ENCODE data around the gene CREBL2.
"Not testable (repeated sequence)": the region's sequence is repeated elsewhere in the genome, so short reads cannot be mapped to it uniquely, and the experiment has no call there.

The CREBL2 gene

GRCh38 chr12:12636641-12637040 is 25.0 kb downstream of the CREBL2 start:
- no peak for DNase-seq (ENCODE audit: low read depth in 2 of 2)

- DNase-seq (ENCODE audit: low read depth in 2 of 2), result not testable (repeated sequence)
These were observed 28.3 kb downstream of the CREBL2 start for GRCh38 chr12:12639995-12640394.

- DNase-seq (ENCODE audit: low read depth in 2 of 2), result no peak
These were observed 30.0 kb downstream of the CREBL2 start for GRCh38 chr12:12641650-12642049.

GRCh38 chr12:12642916-12643315 is 31.2 kb downstream of the CREBL2 start:
- no peak for DNase-seq (ENCODE audit: low read depth in 2 of 2)

GRCh38 chr12:12645485-12645884 is 33.8 kb downstream of the CREBL2 start:
- no peak for DNase-seq (ENCODE audit: low read depth in 2 of 2)

GRCh38 chr12:12645968-12646367 is 34.3 kb downstream of the CREBL2 start:
- not testable (repeated sequence) for DNase-seq (ENCODE audit: low read depth in 2 of 2)

- DNase-seq (ENCODE audit: low read depth in 2 of 2), result no peak
These were observed 34.9 kb downstream of the CREBL2 start for GRCh38 chr12:12646483-12647072.

GRCh38 chr12:12648284-12648683 is 36.6 kb downstream of the CREBL2 start:
- DNase-seq (ENCODE audit: low read depth in 2 of 2), result no peak

- no peak for DNase-seq (ENCODE audit: low read depth in 2 of 2)
These were observed 37.4 kb downstream of the CREBL2 start for GRCh38 chr12:12648951-12649650.

GRCh38 chr12:12651752-12652151 is 40.1 kb downstream of the CREBL2 start:
- DNase-seq (ENCODE audit: low read depth in 2 of 2), result no peak

GRCh38 chr12:12652704-12653103 is 41.0 kb downstream of the CREBL2 start:
- not testable (repeated sequence) for DNase-seq (ENCODE audit: low read depth in 2 of 2)

- no peak for DNase-seq (ENCODE audit: low read depth in 2 of 2)
These were observed 42.2 kb downstream of the CREBL2 start for GRCh38 chr12:12653922-12654321.

- DNase-seq (ENCODE audit: low read depth in 2 of 2), result no peak
These were observed 43.2 kb downstream of the CREBL2 start for GRCh38 chr12:12654691-12655460.

GRCh38 chr12:12660201-12660600 is 48.5 kb downstream of the CREBL2 start:
- no peak for DNase-seq (ENCODE audit: low read depth in 2 of 2)

- DNase-seq (ENCODE audit: low read depth in 2 of 2), result no peak
These were observed 49.6 kb downstream of the CREBL2 start for GRCh38 chr12:12661086-12661856.

GRCh38 chr12:12663644-12664294 is 52.1 kb downstream of the CREBL2 start:
- no peak for DNase-seq (ENCODE audit: low read depth in 2 of 2)

- no peak for DNase-seq (ENCODE audit: low read depth in 2 of 2)
These were observed 53.5 kb downstream of the CREBL2 start for GRCh38 chr12:12665194-12665593.

- no peak for DNase-seq (ENCODE audit: low read depth in 2 of 2)
These were observed 56.3 kb downstream of the CREBL2 start for GRCh38 chr12:12668005-12668404.

- DNase-seq (ENCODE audit: low read depth in 2 of 2), result no peak
These were observed 57.3 kb downstream of the CREBL2 start for GRCh38 chr12:12669020-12669419.

GRCh38 chr12:12671850-12672660 is 60.4 kb downstream of the CREBL2 start:
- no peak for DNase-seq (ENCODE audit: low read depth in 2 of 2)

GRCh38 chr12:12673296-12673695 is 61.6 kb downstream of the CREBL2 start:
- no peak for DNase-seq (ENCODE audit: low read depth in 2 of 2)

All from activated CD4-positive, alpha-beta T cell treated with anti-CD3 and anti-CD28 coated beads for 24 hours (primary cell).